Endothelial cell (in vitro differentiated cells): ENCODE results near the gene LRRC3B. TPM values are rescaled to one million over a fixed set of nuclear protein-coding genes. Genes with fewer than 3 reads are reported as not detected.

Experiments used
- DNase-seq: peaks from one replicate; pipeline ENCODE4 v3.0.0; 2021; ENCODE audit warnings: low spot score
- H3K27ac Mint-ChIP-seq: one replicate; pipeline ENCODE4 v1.8.0; 2021; ENCODE audit warnings: mixed read lengths, inconsistent platforms; ENCODE audit not compliant: unreplicated experiment
- H3K27me3 Mint-ChIP-seq: one replicate; pipeline ENCODE4 v1.8.0; 2021; ENCODE audit warnings: mild to moderate bottlenecking, moderate library complexity, mixed read lengths, inconsistent platforms; ENCODE audit not compliant: unreplicated experiment
- H3K36me3 Mint-ChIP-seq: one replicate; pipeline ENCODE4 v1.8.0; 2021; ENCODE audit warnings: mild to moderate bottlenecking, low read depth, mixed read lengths, inconsistent platforms; ENCODE audit not compliant: unreplicated experiment
- H3K4me1 Mint-ChIP-seq: one replicate; pipeline ENCODE4 v1.8.0; 2021; ENCODE audit warnings: mild to moderate bottlenecking, mixed read lengths, inconsistent platforms; ENCODE audit not compliant: unreplicated experiment
- H3K4me3 Mint-ChIP-seq: one replicate; pipeline ENCODE4 v1.8.0; 2021; ENCODE audit warnings: mild to moderate bottlenecking, mixed read lengths, inconsistent platforms; ENCODE audit not compliant: unreplicated experiment
- H3K9me3 Mint-ChIP-seq: one replicate; pipeline ENCODE4 v1.8.0; 2021; ENCODE audit warnings: mixed read lengths, inconsistent platforms; ENCODE audit not compliant: unreplicated experiment
- CTCF ChIP-seq: fragments of 200-600 bp; sonication (generic); IDR thresholded peaks from one replicate; pipeline ENCODE4 v1.5.0; 2021; ENCODE audit warnings: antibody characterized with exemption; ENCODE audit not compliant: unreplicated experiment
- total RNA-seq: library from RNA; stranded (reverse); fragmentation: NEBNext Ultra II Directional; extraction: Animal tissue kit (Norgen Biotek cat#: 25700); gene quantifications from one replicate; pipeline ENCODE4 v1.2.1, GENCODE V29; 2021; ENCODE audit not compliant: unreplicated experiment

LRRC3B gene
- total RNA-seq, 1 donor from 2014 or later = 3.6 TPM

GRCh38 chr3:26731843-26732242, 109.3 kb downstream of the LRRC3B start:
- H3K27me3 Mint-ChIP-seq = no peaks in the 10 kb centered on the region
- H3K4me1 Mint-ChIP-seq = no peaks in the 10 kb centered on the region
- DNase-seq = no peak
- H3K27ac Mint-ChIP-seq = no peak overlapping the region
- H3K9me3 Mint-ChIP-seq = no peaks in the 10 kb centered on the region
- no peaks in the 10 kb centered on the region for H3K36me3 Mint-ChIP-seq
- no peak overlapping the region for H3K4me3 Mint-ChIP-seq
- no peak for TF ChIP-seq CTCF

GRCh38 chr3:26750263-26750662, 127.7 kb downstream of the LRRC3B start:
- DNase-seq = no peak
- Mint-ChIP-seq H3K9me3 (no peaks in the 10 kb centered on the region), H3K27me3 (peaks cover 3% of the 10 kb centered on the region), H3K4me3 (no peak overlapping the region), H3K27ac (no peak overlapping the region), H3K4me1 (no peaks in the 10 kb centered on the region), H3K36me3 (no peaks in the 10 kb centered on the region)
- TF ChIP-seq CTCF = no peak

GRCh38 chr3:26752466-26752865, 129.9 kb downstream of the LRRC3B start:
- no peak for DNase-seq
- no peak overlapping the region for H3K4me3 Mint-ChIP-seq
- H3K27ac Mint-ChIP-seq = no peak overlapping the region
- H3K9me3 Mint-ChIP-seq = no peaks in the 10 kb centered on the region
- no peaks in the 10 kb centered on the region for H3K36me3 Mint-ChIP-seq
- no peak for TF ChIP-seq CTCF
- no peaks in the 10 kb centered on the region for H3K4me1 Mint-ChIP-seq
- peaks cover 3% of the 10 kb centered on the region for H3K27me3 Mint-ChIP-seq

- Mint-ChIP-seq H3K36me3 (no peaks in the 10 kb centered on the region), H3K4me1 (no peaks in the 10 kb centered on the region)
Measured at GRCh38 chr3:26753095-26753494, 130.5 kb downstream of the LRRC3B start.

GRCh38 chr3:26757978-26758377, 135.4 kb downstream of the LRRC3B start:
- H3K4me3 Mint-ChIP-seq = no peak overlapping the region
- H3K4me1 Mint-ChIP-seq = no peaks in the 10 kb centered on the region
- H3K27ac Mint-ChIP-seq = no peak overlapping the region
- TF ChIP-seq CTCF = no peak
- H3K27me3 Mint-ChIP-seq = peaks cover 3% of the 10 kb centered on the region
- no peaks in the 10 kb centered on the region for H3K36me3 Mint-ChIP-seq
- DNase-seq = no peak
- H3K9me3 Mint-ChIP-seq = no peaks in the 10 kb centered on the region

More at GRCh38 chr3:26753095-26753494, 130.5 kb downstream of the LRRC3B start:
- Mint-ChIP-seq H3K27me3 (peaks cover 3% of the 10 kb centered on the region), H3K27ac (no peak overlapping the region), H3K9me3 (no peaks in the 10 kb centered on the region), H3K4me3 (no peak overlapping the region)
- no peak for DNase-seq
- TF ChIP-seq CTCF = no peak
